Measurements from ENCODE around the gene MINDY4B. TPM values are rescaled to one million over a fixed set of nuclear protein-coding genes. Genes with fewer than 3 reads are reported as not detected.

The MINDY4B gene
- polyA plus RNA-seq, 3 donors from 2014 or later = not detected

DNA sequence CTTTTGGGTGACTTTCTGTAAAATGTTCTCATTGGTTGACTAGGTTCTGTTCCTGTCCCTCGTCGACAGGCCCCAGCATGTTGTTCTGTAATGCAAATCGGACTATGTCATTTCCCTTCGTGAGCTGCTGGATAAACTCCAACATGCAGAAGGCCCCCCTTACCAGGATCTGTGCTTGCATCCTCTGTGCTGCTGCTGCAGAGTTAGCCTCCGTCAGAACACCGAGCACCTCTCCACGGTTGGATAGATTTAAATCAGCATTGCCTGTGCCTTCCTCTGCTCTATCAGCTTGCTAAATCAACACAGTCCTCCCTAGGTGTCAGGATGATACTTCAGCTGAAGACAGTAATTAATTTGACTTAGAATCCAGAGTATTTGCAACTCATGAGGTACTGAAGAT lies 12.7 kb upstream of the MINDY4B start:
- Mint-ChIP-seq H3K4me1 (no peaks in the 10 kb centered on the region), H3K4me3 (no peak overlapping the region), H3K27ac (no peak overlapping the region), H3K36me3 (no peaks in the 10 kb centered on the region), H3K27me3 (ENCODE audit: low read depth in 3 of 3) (peaks cover 2 to 5% (median 2%) of the 10 kb centered on the region in 3 donors), H3K9me3 (no peaks in the 10 kb centered on the region)
- DNase-seq = no peak

DNA sequence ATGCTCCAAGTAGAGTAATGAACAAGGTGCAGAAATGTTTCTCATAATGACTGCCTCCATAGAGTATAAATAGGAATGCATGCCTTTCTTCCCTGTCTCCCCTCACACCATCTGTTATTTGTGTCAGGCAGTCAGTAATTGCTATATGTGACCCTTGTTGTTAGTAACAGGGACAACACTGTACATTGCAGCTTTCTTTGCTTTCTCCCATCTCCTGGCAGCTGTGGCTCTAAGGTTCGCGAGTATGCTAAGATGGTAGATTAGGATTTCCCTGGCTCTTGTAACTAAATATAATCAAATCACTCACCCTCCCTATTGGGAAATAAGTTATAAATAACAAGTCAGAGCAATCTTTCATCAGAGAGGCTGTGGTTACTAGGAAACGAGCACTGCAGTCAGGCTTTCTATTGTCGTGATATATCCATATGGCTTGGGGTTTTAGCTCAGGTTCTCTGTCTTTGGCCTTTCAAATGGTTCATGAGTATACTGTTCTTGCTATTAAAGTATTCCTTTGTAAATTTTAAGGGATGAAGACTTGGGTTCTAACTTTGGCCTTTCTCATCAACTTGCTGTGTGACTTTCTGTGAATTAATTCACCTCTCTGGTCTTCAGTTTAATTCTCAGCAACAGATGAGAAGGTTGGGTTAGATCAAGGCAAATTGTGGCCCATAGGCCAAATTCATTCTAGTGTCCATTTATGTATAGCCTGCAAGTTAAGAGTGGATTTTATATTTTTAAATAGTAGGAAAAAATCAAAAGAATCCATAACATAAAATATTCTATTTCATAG lies 8.1 kb upstream of the MINDY4B start:
- Mint-ChIP-seq H3K27me3 (ENCODE audit: low read depth in 3 of 3) (peaks cover 0 to 10% (median 0%) of the 10 kb centered on the region in 3 donors), H3K27ac (no peak overlapping the region), H3K36me3 (no peaks in the 10 kb centered on the region)

DNA sequence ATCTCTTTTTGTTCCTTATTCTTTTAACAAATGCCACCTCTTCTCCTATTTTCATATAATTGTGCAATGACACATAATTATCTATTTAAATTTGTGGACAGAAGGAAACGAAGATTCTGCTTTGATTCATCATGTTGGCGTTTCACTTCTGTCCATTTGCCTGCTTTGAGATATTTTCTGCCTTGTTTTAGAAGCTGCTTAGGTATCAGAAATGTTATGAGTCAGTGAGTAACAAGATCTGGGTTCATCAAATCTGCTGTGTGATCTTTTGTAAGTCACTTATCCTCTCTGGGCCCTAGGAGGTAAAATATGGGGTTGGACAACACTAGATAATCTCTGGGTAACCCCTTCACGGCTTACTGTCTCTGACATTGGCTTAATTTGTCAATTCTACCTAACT lies 7.3 kb upstream of the MINDY4B start:
- Mint-ChIP-seq H3K4me1 (no peaks in the 10 kb centered on the region), H3K4me3 (no peak overlapping the region), H3K9me3 (no peaks in the 10 kb centered on the region), H3K27ac (no peak overlapping the region), H3K36me3 (no peaks in the 10 kb centered on the region), H3K27me3 (ENCODE audit: low read depth in 3 of 3) (peaks cover 1 to 13% (median 2%) of the 10 kb centered on the region in 3 donors)
- no peak for DNase-seq

More for the DNA sequence above, 8.1 kb upstream of the MINDY4B start:
- H3K4me1 Mint-ChIP-seq = no peaks in the 10 kb centered on the region
- no peak overlapping the region for H3K4me3 Mint-ChIP-seq
- DNase-seq = no peak
- H3K9me3 Mint-ChIP-seq = no peaks in the 10 kb centered on the region

DNA sequence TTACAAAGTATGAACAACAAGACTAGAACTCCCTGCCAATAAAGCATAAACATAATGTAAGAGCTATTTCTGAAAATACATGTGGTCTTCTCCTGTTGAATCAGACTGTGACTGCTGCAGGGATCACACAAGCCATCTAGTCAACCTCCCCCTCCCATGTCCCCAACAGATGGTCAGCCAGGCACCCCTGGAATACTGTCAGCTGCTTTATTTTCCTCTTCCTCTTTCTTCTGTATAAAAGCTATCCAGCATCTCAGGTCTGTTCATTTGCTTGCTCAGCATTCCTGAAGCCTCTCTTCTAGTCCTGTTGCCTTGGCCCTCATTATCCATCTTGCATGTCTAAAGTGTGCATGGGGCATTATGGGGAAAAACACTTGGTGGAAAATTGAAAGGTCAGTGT lies 6.5 kb upstream of the MINDY4B start:
- H3K9me3 Mint-ChIP-seq = no peaks in the 10 kb centered on the region

DNA sequence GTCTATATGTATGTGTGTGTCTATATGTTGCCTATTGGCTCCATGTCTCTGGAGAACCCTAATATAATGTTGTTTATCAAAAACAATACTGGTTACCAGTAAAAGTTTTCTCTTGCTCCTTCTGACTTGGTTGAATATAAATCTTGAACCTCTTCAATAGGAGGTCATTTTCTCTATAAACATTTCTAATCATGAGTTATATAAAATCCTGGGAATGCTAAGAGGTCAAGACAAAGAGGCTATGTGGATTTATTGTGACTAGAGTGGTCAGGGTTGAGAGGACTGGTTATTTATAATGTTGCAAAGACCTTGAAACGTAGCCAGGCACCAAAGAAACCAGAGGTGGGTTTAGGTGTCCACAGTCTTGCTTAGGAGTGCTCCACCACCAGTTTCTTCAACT lies 1.2 kb upstream of the MINDY4B start:
- no peak for DNase-seq
- no peak overlapping the region for H3K4me3 Mint-ChIP-seq
- H3K4me1 Mint-ChIP-seq = no peaks in the 10 kb centered on the region
- H3K27me3 Mint-ChIP-seq (ENCODE audit: low read depth in 3 of 3) = peaks cover 1 to 21% (median 2%) of the 10 kb centered on the region in 3 donors
- no peak overlapping the region for H3K27ac Mint-ChIP-seq
- no peaks in the 10 kb centered on the region for H3K36me3 Mint-ChIP-seq
- H3K9me3 Mint-ChIP-seq = no peaks in the 10 kb centered on the region

More for the DNA sequence above, 6.5 kb upstream of the MINDY4B start:
- Mint-ChIP-seq H3K27ac (no peak overlapping the region), H3K36me3 (no peaks in the 10 kb centered on the region), H3K27me3 (ENCODE audit: low read depth in 3 of 3) (peaks cover 1 to 13% (median 2%) of the 10 kb centered on the region in 3 donors), H3K4me1 (no peaks in the 10 kb centered on the region), H3K4me3 (no peak overlapping the region)
- no peak for DNase-seq

DNA sequence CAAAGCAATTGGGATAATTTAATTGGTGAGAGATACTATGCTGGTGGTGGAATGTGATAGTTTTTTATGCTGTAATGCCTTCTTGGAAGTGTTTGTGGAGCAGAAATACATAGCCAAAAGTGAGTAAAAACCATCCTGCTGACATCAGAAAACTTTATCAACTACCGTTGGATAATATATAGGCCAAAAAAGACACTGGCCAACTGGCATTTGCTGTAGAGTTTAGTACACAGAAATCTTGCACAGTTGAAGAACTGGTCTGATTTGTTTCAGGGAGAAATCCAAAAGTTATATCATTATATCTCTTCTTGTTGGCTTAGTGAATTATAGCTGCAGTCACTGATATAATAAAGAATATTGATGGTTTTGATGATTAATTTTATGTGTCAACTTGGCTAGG lies 507 bp upstream of the MINDY4B start:
- peaks cover 1 to 18% (median 2%) of the 10 kb centered on the region in 3 donors for H3K27me3 Mint-ChIP-seq (ENCODE audit: low read depth in 3 of 3)
- no peaks in the 10 kb centered on the region for H3K9me3 Mint-ChIP-seq
- DNase-seq = no peak
- no peak overlapping the region for H3K27ac Mint-ChIP-seq
- no peaks in the 10 kb centered on the region for H3K36me3 Mint-ChIP-seq
- H3K4me1 Mint-ChIP-seq = no peaks in the 10 kb centered on the region
- no peak overlapping the region for H3K4me3 Mint-ChIP-seq

DNA sequence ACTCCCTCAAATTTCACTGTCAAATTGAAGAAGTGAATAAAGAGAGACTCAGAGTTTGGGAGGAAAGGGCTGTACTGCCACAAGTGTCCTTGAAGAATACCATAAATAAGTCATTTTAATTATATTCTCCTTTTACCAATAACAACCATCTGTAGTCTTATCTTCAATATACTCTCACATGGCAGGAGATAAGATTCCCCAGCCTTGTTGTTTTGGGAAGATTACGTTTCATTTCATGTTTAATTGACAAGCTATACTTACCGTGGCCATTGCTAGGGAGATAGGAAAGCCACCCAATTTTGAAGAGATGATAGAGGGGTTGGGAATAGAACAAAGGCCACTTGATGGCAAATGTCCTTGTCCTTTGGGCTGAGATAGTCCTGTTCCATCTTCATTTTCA lies 2.3 kb downstream of the MINDY4B start:
- no peak overlapping the region for H3K27ac Mint-ChIP-seq
- H3K4me3 Mint-ChIP-seq = no peak overlapping the region
- H3K9me3 Mint-ChIP-seq = no peaks in the 10 kb centered on the region
- H3K36me3 Mint-ChIP-seq = no peaks in the 10 kb centered on the region
- H3K27me3 Mint-ChIP-seq (ENCODE audit: low read depth in 3 of 3) = peaks cover 0 to 14% (median 3%) of the 10 kb centered on the region in 3 donors
- DNase-seq = no peak
- no peaks in the 10 kb centered on the region for H3K4me1 Mint-ChIP-seq

DNA sequence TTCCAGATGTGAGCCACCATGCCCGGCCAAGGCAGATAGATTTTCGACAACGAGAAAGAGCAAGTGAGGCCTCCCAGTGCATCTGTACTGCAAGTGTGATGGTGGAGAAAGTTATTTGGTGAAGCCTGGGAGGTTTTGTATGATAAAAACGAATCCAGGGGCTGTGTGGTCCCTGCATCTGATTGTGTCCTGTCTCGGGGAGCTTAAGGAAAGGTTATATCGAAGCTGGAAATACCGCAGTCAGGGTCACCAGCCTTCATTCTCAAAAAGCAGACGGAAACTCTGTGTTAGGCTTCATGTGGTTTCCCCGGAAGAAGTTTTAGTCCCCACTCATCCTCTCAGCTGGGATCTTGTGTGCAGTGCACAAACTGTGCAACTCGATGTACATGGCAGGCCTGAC lies 3.4 kb downstream of the MINDY4B start:
- no peak for DNase-seq
- Mint-ChIP-seq H3K4me1 (no peaks in the 10 kb centered on the region), H3K9me3 (no peaks in the 10 kb centered on the region), H3K27me3 (ENCODE audit: low read depth in 3 of 3) (peaks cover 2 to 11% (median 3%) of the 10 kb centered on the region in 3 donors), H3K27ac (no peak overlapping the region), H3K4me3 (no peak overlapping the region), H3K36me3 (no peaks in the 10 kb centered on the region)

DNA sequence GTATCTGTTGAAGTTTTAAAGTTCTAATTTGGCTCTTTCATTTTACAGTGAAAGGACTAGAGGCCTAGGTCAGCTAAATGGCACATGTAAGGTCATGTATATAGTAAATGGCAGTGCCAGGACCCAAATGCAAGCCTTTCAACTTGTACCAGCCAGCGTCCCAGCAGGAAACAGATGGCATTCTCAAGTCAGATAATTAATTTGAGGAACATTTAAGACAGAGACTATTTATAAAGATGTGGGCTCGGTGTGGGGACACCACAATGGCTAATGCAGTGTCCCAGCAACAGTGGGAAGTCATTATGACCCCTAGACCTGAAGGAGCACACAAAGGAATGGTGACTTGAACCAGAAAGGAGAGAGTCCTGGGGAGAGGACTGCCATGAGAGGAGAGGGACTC lies 6.1 kb downstream of the MINDY4B start:
- no peak overlapping the region for H3K27ac Mint-ChIP-seq
- H3K4me1 Mint-ChIP-seq = no peaks in the 10 kb centered on the region
- no peak overlapping the region for H3K4me3 Mint-ChIP-seq
- H3K9me3 Mint-ChIP-seq = no peaks in the 10 kb centered on the region
- no peaks in the 10 kb centered on the region for H3K36me3 Mint-ChIP-seq
- H3K27me3 Mint-ChIP-seq (ENCODE audit: low read depth in 3 of 3) = peaks cover 5 to 9% (median 5%) of the 10 kb centered on the region in 3 donors
- DNase-seq = no peak

DNA sequence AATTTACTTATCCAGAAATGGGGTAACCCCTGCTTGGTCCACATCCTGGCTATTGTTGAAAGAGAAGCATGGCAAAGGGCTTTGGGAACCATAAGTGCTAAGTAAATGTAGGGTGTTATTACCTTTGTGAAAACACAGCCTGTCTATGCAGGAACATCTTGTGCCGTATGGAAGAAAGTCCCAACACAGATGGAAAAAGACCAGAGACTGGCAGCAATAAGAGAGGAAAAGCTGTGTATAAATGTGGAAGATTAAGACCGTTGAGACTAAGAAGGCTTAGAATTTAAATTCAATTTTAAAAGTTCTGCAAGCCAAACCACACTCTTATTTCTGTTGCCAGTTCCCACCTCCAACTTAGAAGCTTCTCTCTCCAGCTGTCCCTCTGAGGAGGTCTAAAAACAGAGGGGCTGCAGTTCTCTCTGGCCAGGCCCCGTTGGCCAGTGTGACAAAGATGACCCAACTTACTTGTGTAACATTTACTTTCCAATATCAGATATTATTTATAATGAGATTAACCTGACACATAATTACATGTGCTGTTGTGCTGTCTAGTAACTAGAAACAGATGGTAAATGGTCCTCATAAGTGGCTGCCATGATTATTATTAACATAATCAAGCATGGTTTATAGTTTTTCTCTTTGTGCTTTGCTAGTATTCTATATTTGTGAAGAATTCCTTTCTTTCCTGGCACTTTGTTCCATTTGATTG lies 7.0 kb downstream of the MINDY4B start:
- H3K36me3 Mint-ChIP-seq = no peaks in the 10 kb centered on the region
- no peak for DNase-seq
- H3K9me3 Mint-ChIP-seq = no peaks in the 10 kb centered on the region
- no peak overlapping the region for H3K27ac Mint-ChIP-seq
- peaks cover 5 to 6% (median 5%) of the 10 kb centered on the region in 3 donors for H3K27me3 Mint-ChIP-seq (ENCODE audit: low read depth in 3 of 3)
- no peaks in the 10 kb centered on the region for H3K4me1 Mint-ChIP-seq
- H3K4me3 Mint-ChIP-seq = no peak overlapping the region

DNA sequence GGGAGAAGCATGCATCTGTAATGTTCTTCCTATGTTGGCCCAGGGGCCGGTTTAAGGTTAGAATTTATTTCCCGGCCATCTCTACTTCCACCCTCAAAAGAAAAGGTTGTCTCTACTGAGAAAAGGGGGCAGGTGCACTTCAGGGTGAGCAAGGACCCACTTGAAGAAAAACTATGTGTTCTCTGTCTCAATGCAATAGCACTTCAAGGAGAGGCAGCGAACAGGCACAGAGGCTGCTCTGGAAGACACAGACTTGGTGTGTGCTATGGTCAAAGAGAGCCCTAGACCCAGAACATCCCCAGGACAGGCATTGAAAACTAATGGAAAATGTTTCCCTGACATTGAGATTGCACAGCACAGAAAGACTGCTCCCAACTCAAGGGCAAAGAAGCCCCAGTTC lies 7.6 kb downstream of the MINDY4B start:
- Mint-ChIP-seq H3K36me3 (no peaks in the 10 kb centered on the region), H3K4me3 (no peak overlapping the region), H3K4me1 (no peaks in the 10 kb centered on the region), H3K27ac (no peak overlapping the region), H3K27me3 (ENCODE audit: low read depth in 3 of 3) (peaks cover 5 to 6% (median 5%) of the 10 kb centered on the region in 3 donors), H3K9me3 (no peaks in the 10 kb centered on the region)
- DNase-seq = no peak

DNA sequence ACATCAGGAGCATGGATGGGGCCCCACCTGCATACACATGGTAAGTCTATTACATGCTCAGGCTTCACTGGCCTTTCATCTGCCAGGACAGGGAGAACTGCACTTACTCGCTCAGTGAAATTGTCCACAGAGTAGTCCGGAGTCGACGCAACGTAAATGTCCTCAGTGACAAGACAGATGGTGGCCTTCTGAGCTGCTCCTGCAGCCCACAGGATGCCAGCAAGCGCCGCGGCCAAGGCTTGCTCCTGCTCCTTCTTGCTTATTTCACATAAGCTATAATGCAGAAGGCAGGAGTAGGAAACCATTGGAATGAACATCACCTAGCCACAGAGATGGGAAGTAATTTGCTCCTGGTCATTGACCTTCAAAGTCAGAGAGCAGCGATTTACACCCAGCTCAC lies 14.4 kb downstream of the MINDY4B start:
- H3K27me3 Mint-ChIP-seq (ENCODE audit: low read depth in 3 of 3) = peaks cover 0 to 7% (median 5%) of the 10 kb centered on the region in 3 donors
- no peak overlapping the region for H3K27ac Mint-ChIP-seq
- H3K36me3 Mint-ChIP-seq = no peaks in the 10 kb centered on the region
- H3K9me3 Mint-ChIP-seq = no peaks in the 10 kb centered on the region
- no peaks in the 10 kb centered on the region for H3K4me1 Mint-ChIP-seq
- no peak for DNase-seq
- no peak overlapping the region for H3K4me3 Mint-ChIP-seq

DNA sequence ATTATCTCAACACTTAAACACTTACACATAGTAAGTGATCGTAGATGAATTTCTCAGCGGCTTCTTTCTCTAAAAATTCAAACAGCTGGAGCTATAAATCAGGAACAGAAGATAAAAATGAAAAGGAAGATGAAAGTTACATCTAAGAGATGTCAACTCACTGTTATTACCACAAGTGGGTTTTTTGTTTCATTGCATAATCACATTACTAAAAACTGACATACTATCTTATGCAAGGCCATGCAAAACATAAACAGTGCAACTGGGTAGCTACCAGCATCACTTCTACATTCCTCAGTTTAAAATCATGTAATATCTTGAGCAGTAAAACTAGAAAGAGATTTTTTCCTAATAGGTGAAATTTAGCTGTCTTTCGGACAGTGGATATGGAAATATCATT lies 14.9 kb downstream of the MINDY4B start:
- H3K4me1 Mint-ChIP-seq = no peaks in the 10 kb centered on the region
- no peak overlapping the region for H3K27ac Mint-ChIP-seq
- DNase-seq = no peak
- H3K4me3 Mint-ChIP-seq = no peak overlapping the region
- no peaks in the 10 kb centered on the region for H3K9me3 Mint-ChIP-seq
- peaks cover 0 to 7% (median 5%) of the 10 kb centered on the region in 3 donors for H3K27me3 Mint-ChIP-seq (ENCODE audit: low read depth in 3 of 3)
- H3K36me3 Mint-ChIP-seq = no peaks in the 10 kb centered on the region

DNA sequence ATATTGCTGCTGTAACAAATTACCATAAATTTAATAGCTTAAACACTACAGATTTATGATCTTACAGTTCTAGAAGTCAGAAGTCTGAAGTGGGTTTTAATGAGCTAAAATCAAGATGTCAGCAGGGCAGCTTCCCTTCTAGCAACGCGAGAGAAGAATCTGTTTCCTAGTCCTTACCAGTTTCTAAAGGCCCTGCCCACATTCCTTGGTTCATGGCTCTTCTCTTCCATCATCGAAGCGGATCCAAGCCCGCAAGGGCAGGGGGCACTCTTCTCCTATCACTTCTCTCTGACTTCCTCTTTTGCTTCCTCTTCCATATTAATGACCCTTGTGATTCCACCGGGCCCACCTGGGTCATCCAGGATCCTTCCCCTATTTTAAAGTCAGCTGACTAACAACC lies 16.1 kb downstream of the MINDY4B start:
- Mint-ChIP-seq H3K36me3 (no peaks in the 10 kb centered on the region), H3K4me1 (no peaks in the 10 kb centered on the region), H3K9me3 (no peaks in the 10 kb centered on the region), H3K27ac (no peak overlapping the region), H3K4me3 (no peak overlapping the region), H3K27me3 (ENCODE audit: low read depth in 3 of 3) (peaks cover under 1 to 5% (median 5%) of the 10 kb centered on the region in 3 donors)
- DNase-seq = no peak
